NCI-H82 treated with DMSO at 0.1 percent for 48 hours (cell line): Measurements from ENCODE around the gene RBM11.
"Not testable (repeated sequence)": the region's sequence is repeated elsewhere in the genome, so short reads cannot be mapped to it uniquely, and the experiment has no call there.

Experiments used
- DNase-seq: peaks from one replicate; lab custom pipeline; 2025; ENCODE audit not compliant: unreplicated experiment; lab: John Stamatoyannopoulos, UW

The RBM11 gene

GRCh38 chr21:14215971-14216641 lies at the start of gene RBM11:
Gene RBM11, plus strand, starts transcription at chr21:14216157. Its CDS starts 30 bp downstream, at chr21:14216187.
- DNase-seq, result peak; percentile 19

- not testable (repeated sequence) for DNase-seq
These were observed 49.3 kb upstream of the RBM11 start for GRCh38 chr21:14166463-14167223.

- DNase-seq, result no peak
These were observed 9.7 kb upstream of the RBM11 start for GRCh38 chr21:14206222-14206621.

GRCh38 chr21:14210738-14211137 lies 5.2 kb upstream of the RBM11 start, which contains the start of gene LIPI:
Gene LIPI, minus strand, starts transcription at chr21:14210955. Its CDS starts 110 bp downstream, at chr21:14210845.
- DNase-seq, result no peak

- DNase-seq, result no peak
These were observed 2.8 kb upstream of the RBM11 start for GRCh38 chr21:14213164-14213563.

GRCh38 chr21:14223365-14223764 lies 7.4 kb downstream of the RBM11 start:
- DNase-seq, result no peak

GRCh38 chr21:14229399-14229798 lies 13.4 kb downstream of the RBM11 start:
- no peak for DNase-seq

- no peak for DNase-seq
These were observed 19.1 kb downstream of the RBM11 start for GRCh38 chr21:14235101-14235500.

- DNase-seq, result no peak
These were observed 20.2 kb downstream of the RBM11 start for GRCh38 chr21:14236180-14236579.

- no peak for DNase-seq
These were observed 23.3 kb downstream of the RBM11 start for GRCh38 chr21:14239281-14239680.

GRCh38 chr21:14241297-14241696 lies 25.3 kb downstream of the RBM11 start:
- no peak for DNase-seq

- DNase-seq, result no peak
These were observed 27.5 kb downstream of the RBM11 start for GRCh38 chr21:14243461-14243860.

- DNase-seq, result no peak
These were observed 27.9 kb downstream of the RBM11 start for GRCh38 chr21:14243874-14244273.

GRCh38 chr21:14244911-14245310 lies 29.0 kb downstream of the RBM11 start:
- no peak for DNase-seq

GRCh38 chr21:14245711-14246110 lies 29.8 kb downstream of the RBM11 start:
- no peak for DNase-seq

GRCh38 chr21:14251336-14251735 lies 35.4 kb downstream of the RBM11 start:
- no peak for DNase-seq

GRCh38 chr21:14259747-14260146 lies 43.8 kb downstream of the RBM11 start:
- DNase-seq, result peak; percentile 54

GRCh38 chr21:14260174-14260764 lies 44.3 kb downstream of the RBM11 start:
- DNase-seq, result no peak

GRCh38 chr21:14262039-14262438 lies 46.1 kb downstream of the RBM11 start:
- no peak for DNase-seq

GRCh38 chr21:14263879-14264278 lies 47.9 kb downstream of the RBM11 start:
- no peak for DNase-seq

GRCh38 chr21:14265023-14265422 lies 49.1 kb downstream of the RBM11 start:
- DNase-seq, result no peak

- DNase-seq, result no peak
These were observed 51.1 kb downstream of the RBM11 start for GRCh38 chr21:14267076-14267475.
